Stimulated activated CD4-positive, alpha-beta T cell treated with anti-CD3 and anti-CD28 coated beads, Interleukin-12 subunit alpha, Interleukin-12 subunit beta, amount 100 ng/mL, for 48 hours (primary cell): Measurements from ENCODE around the gene ZNF48.

Experiments
- DNase-seq, 3 donors: peaks; one replicate each; pipeline ENCODE4 v3.0.0-alpha.2; 2020; ENCODE audit warnings: low read depth in 2 of 3, low spot score in 1 of 3

The ZNF48 gene

DNA sequence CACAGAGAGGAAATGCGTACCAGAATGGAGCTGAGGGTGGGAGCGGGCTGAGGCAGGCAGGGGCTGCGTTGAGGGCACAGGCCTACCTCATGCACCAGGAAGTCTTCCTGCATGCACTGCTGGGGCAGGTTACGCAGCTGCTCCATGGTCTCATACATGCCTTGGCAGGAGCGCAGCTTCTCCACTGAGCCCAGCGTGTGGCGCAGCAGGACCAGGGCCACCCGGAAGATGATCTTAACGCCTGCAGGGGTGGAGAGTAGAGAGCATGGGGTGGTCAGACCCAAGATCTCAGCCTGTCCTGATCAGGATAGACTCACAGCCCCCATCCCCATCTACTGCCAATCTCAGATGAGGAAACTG, 36.7 kb upstream of the ZNF48 start:
- DNase-seq: no peak

DNA sequence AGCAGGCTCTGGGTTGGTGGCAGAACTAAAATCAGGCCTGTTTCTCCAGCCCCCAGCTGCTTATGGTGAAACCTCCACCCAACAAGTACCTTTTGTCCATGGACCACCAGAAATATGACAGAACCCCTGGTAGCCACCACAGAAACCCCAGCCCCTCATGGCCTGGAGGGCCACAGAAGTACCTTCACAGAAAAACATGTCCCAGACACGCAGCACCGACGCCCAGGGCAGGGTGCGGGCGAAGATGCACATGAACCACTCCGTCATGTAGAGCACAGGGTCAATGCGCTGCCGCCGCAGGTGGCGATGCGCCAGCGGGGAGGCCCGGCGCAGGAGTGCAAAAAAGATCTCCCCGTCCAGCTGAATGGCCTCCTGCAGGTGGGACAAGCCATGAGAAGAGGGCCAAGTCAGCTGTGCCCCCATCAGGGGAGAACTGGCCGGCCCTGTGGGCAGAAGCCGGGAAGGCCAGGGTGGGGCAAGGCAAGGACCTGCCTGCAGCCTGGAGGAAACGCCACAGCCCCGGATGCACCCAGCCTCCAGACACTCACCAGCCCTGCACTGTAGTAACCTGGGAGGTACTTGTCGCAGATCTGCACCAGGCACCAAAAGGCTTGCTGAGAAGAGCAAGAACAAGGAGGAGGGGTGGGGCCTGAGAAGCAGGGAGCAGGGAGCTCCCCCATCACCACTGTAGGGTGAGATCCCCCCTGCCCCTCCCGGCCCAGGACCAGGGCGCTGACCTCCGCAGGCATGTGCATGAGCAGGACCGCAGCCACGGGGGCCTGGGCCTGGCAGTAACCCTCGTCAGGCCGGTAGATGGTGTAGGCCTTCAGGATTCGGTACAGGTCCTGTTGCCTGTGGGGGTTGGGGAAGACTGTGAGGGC, 36.0 kb upstream of the ZNF48 start:
- DNase-seq: no peak

DNA sequence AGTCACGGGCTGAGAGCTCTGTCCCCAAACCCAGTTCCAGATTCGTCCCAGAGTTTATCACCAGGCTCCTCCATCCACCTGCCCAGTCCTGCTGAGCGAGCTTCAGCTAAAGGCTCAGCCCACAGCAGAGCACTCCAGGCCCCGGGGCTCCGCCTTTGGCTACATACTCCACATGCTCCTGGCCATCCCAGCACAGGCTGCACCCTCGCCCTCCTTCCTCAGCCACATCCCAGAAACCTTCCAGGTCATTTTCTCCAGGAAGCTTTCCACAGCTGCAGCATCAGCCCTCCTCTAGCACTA, 35.4 kb upstream of the ZNF48 start:
- no peak for DNase-seq

DNA sequence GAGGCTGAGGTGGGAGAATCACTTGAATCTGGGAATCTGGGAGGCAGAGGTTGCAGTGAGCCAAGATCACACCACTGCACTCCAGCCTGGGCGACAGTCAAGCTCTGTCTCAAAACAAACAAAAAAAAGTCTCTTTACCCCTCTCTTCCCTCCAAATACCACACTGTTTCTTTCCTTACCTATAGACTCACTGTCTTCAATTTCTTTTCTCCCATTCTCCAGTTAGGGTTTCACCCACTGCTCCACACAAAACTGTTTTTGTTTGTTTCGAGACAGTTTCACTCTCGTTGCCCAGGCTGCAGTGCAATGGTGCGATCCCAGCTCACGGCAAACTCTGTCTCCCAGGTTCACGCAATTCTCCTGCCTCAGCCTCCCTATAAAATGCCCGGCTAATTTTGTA, 34.0 kb upstream of the ZNF48 start:
- DNase-seq: no peak

DNA sequence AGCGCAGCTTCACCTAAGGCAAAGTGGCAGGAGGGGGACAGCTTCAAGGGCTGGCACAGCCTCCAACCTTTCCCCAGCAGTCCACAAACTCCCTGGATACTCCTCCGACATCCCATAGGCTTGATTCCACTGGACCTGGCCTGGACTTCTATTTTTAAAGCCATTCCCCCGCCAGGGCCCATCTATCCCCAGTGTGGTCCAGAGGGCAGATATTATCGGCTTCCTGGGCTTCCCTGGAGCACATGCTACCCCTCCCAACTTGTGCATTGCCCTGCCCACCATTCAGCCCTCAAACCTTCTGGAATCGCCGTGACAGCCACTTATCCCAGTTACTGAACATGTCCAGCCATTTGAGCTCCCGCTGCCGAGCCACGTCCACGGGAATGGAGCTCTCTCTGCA, 30.0 kb upstream of the ZNF48 start:
- no peak for DNase-seq

DNA sequence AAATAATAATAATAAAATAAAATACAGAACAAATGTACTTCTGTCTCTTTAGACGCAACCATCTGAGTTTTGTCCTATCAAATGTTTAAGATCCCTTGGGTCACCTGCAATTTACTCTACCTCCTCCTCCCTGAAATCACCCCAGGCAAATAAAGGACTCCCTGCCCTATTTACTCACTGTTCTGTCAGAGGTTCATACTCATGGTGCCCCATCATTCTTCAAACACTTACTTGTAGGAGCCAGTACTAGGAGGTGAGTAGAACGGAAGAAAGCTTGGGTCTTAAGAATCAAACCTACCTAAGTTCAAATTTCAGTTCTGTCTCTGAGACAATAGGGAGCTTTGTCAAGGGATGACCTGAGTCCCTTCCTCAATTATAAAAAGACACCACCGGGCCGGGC, 28.7 kb upstream of the ZNF48 start:
- DNase-seq: no peak

DNA sequence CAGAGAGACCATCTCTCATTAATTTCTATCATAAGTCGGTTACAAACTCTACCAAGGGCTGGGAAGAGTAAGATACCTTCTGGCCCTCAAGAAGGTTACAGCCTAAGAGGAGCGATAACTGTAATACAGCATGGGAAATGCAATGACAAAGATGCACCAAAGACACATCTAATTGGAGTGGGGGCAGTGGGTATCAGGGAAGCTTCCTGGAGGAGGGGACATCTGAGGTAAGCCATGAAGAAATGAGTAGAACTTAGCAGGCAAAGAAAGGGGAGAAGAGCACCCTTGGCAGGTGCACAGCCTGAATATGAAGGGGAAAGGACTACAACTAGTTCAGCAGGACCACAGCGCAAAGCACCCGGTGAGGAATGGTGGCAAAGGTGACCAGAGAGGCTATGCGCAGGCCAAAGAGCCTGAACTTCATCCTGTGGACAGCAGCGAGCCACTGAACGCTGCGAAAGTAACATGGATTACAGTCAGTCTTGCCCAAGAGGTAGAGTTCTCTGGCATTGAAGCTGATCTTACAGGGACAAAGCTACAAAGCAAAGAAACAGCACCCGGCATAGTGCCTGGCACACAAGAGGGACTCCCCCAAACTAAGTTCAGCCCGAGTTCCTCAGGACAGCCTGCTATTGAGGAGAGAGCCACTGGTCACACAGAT, 27.7 kb upstream of the ZNF48 start:
- no peak for DNase-seq

DNA sequence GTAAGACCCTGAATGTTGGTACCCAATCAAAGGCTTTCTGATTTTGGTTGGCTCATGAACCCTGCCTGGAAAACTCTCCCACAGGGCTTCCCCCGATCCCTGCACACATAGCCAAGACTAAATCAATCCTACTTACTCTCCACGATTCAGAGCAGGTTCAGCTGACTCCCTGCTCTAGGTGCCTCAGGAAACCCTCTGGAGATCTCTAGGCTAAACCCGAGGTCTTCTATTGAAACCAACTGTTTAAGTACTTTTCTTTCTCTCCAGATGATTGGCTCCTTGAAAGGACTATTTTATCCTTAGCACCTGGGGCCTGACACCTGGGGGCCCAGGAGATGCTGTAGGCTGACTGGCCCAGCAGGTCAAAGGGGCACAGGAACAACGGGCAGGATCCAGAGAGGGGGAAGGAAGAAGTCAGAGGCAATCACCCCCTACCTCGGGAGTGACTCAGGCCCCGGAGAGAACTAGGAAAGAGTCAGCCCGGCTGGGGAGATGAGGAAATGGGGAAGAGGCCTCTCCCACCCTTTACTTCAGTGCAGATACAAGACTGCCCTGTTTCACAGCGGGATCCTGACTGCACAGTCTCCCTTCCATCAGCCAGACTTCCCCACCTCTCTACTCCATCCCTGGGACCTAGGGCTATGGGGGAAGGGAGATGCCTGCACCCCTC, 27.0 kb upstream of the ZNF48 start:
- DNase-seq: no peak

DNA sequence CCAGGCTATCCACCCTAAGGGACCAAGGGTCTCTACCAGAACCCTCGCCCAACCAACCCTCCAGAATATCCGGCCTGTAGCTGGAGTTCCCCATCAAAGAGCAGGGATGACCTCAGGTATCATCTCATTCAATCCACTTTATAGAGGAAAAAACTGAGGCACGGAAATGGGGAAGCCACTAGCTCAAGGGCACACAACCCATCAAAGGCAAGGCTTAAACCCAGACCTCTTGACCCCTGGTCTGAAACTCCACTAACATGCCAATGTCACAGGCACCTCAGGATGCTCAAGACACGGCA, 26.5 kb upstream of the ZNF48 start:
- DNase-seq: no peak

DNA sequence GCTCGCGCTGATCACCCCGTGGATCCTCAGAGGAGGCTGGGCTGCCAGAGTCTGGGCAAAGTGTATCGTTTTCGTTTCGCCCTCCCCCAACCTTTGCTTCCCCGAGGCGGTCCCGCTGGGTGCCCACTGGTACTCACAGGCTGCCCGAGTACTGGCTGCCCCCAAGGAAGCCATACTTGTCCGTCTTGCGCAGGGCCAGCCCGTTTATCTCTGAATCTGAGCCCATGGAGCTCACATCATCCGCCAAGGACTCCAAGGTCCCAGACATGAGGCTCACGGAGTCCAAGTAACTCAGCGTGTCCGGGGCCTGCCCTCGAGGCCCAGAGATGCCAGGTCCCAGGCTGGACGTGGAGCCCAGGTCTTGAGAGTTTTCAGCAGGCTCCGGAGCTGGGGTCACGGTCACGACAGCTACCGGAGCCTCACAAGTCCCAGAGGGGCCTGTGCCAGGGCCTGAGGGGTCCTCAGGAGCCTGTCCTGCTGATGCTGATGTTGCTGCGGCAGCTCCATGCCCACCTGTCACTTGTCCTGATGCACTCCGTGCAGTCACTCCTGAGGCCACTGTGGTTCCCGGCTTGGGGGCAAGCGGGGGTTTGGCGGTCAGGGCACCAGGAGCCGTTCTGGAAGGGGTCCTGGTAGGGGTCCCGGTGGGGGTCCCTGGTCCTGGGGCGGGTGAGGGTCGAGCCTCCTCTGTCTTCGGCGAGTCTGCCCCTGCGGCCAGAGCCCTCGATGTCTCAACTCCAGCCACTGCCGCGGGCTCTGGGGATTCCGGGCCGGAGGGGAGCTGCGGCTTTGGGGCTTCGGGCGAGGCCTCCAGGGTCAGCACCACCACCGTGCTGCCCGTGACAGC, 25.9 kb upstream of the ZNF48 start:
- no peak for DNase-seq

DNA sequence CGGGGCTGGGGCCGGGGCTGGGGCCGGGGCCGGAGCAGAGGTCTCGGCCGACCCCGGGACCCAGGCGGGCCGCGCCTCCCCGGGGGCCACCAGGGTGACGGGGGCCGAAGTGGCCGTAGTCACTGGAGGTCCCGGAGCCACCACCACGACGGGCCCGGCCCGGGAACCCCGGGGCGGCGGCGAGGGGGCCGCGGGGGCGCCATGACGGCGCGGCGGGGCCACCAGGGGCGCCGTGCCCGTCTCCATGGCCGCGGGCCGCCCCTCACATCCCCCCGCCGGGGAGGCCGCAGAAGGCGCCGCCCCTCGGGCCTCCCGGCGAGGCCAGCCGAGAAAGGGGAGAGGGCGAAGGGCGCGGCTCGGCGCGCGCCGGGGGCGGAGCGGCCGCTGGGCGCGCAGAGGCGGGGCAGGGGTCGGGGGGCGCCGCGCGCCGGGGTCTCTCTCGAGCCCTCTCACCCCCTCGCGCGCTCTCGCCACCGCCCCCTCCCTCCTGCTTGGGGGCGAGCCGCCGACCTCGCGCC, 25.2 kb upstream of the ZNF48 start:
- no peak for DNase-seq

DNA sequence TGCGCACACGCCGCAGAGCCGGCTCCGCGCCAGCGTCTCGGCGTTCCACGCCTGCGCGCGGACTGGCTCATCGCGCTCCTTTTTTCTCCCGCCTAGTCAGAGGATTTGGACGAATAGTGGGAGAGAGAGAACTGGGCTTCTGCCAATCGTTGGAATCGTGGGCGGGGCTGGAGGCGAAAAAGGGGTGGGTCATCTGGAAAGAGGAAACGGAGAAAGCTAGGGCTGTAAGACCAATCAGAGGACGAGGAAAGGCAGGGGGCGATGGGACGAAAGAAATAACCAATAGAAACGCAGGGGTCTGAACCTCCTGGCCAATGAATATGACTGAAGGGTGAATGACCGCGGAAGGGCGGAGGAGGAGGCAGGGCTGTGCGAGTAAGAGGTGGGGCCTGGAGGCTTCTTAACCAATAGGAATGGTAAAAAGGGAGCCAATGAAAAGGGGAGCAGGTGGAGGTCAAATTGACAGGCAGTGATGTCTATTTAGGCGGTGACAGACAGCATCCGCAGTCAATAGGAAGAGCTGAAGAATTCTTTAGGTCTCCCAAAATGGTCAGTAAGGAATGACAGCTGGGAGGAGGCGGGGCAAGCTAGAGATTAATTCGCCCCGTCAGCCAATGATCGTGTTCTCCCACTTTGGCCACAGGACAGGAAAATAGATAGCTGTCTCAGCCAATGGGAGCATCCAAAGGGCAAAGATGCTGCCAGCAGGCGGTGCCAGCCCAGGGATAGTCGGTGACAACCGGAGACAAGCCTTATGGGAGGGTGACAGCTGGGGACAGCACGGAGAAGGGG, 24.6 kb upstream of the ZNF48 start, which contains the start of gene TBC1D10B:
TSS of gene TBC1D10B (minus strand) at position 39 of the 792 bp plus-strand sequence. CDS start 311 bp downstream, outside the sequence.
- peak; percentile 96 to 99 (median 99) for DNase-seq

DNA sequence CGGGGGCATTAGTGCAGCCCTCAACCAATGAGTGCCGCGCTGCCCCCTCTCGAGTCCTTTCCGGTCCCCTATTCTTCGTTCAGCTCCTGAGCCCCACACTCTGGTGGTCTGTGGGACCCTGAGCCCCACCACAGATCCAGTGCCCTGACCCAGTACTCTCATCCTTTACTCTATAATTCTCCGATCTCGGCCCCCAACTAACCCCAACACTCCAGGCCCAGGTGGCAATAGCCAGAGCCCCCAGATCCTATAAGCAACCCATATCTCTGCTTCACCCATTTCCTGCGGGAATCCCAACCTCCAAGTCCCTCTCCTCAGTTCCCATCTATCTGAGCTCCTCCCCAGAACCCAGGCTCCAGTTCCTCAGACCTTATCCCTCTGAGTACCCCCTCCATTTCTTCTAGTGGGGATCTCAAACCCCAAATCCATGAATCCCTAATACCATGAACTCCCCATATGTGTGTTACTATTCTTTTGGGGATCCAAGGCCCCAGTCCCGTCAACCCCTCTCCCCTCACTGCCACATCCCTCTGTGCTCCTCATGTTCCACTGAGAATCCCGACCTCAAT, 23.9 kb upstream of the ZNF48 start:
- no peak for DNase-seq

DNA sequence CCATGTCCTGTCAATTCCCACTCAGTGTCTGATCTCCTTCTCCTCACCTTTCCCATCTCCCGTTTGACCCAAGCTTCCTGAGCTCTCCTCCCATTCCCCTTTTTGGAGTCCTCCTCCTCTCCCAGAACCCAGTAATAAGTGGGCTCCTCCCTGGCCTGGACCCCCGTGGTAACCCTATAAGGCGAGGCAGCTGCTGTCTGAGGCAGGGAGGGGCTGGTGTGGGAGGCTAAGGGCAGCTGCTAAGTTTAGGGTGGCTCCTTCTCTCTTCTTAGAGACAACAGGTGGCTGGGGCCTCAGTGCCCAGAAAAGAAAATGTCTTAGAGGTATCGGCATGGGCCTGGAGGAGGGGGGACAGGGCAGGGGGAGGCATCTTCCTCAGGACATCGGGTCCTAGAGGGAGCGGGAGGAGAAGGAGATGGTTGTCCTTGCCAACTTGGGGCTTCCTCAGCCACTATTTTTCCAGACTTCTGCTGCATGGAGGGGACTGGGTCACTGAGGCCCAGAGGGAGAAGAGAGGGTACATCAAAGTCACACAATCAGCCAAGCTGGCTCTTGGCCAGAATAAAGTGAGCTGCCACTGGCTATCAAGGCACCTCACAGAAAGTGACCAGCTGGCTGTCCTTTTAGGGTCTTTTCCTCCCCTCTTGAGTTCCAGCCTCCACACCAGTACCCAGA, 23.0 kb upstream of the ZNF48 start:
- no peak for DNase-seq

DNA sequence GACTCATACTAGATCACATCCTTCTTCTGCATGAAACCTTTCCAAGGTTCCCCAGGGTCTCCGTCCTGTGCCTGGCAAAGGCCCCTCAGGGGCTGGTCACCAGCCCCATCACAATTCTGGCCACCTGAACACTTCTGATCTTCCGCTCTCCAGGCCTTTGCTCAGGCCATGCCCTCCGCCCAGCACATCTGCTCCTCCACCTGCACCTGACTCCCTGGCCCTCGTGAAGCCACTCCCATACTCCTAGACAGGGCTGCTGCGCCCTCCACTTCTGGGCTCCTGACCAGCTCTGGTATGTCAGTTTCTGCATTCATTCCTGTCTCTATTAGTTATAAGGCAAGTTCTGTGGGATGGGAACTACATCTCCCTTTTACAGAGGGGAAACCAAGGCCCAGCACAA, 22.5 kb upstream of the ZNF48 start:
- DNase-seq: no peak

DNA sequence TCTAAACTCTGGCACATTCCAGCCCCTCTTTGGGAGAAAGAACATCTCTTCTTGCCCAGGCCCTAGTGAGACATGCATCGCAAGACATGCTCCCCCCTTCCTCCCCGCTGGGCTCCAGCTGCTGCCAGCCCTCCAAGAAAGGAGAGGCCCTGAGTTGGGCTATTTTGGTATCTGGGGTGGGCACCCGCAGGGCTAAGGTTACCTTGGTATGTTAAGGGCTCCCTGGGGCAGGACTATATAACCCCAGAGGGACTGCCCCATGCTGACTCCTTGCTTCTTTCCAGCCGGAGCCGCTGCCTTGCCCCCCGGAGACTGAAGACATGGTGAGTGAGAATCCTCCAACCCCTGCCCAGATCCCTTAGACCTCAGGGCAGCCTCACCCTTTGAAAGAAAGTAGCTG, 20.7 kb upstream of the ZNF48 start, which contains the start of gene MYL11:
TSS of gene MYL11 (plus strand) at position 265 of the 400 bp plus-strand sequence. CDS start at position 321, 56 bp downstream.
- DNase-seq: no peak

DNA sequence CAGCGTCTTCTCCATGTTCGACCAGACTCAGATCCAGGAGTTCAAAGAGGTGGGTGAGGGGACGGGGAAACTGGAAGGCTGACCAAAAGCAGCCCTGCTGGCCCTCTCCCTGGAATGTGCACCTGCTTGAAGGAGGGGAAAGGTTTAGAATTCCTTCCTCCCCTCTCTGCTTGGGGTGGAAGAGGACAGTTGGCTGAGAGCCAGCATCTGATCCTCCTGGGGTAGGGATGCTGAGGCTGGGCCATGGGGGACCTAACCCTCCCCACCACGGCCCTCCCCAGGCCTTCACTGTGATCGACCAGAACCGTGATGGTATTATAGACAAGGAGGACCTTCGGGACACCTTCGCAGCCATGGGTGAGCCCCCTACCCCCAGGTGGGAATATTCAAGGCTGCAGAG, 19.4 kb upstream of the ZNF48 start:
- DNase-seq: no peak

DNA sequence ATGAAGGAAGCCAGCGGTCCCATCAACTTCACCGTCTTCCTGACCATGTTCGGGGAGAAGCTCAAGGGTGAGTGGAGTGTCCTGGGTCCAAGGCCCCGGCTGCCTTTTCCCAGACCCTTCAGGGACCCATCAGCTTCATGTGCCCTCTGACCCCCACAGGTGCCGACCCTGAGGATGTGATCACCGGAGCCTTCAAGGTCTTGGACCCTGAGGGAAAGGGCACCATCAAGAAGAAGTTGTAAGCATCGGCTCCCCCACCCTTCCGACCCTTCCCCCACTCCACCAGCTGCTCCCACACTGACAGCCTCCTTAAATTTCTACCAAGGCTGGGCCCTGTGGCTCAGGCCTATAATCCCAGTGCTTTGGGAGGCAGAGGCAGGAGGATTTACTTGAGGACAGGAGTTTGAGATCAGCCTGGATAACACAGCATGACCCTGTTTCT, 18.7 kb upstream of the ZNF48 start:
- DNase-seq: no peak

DNA sequence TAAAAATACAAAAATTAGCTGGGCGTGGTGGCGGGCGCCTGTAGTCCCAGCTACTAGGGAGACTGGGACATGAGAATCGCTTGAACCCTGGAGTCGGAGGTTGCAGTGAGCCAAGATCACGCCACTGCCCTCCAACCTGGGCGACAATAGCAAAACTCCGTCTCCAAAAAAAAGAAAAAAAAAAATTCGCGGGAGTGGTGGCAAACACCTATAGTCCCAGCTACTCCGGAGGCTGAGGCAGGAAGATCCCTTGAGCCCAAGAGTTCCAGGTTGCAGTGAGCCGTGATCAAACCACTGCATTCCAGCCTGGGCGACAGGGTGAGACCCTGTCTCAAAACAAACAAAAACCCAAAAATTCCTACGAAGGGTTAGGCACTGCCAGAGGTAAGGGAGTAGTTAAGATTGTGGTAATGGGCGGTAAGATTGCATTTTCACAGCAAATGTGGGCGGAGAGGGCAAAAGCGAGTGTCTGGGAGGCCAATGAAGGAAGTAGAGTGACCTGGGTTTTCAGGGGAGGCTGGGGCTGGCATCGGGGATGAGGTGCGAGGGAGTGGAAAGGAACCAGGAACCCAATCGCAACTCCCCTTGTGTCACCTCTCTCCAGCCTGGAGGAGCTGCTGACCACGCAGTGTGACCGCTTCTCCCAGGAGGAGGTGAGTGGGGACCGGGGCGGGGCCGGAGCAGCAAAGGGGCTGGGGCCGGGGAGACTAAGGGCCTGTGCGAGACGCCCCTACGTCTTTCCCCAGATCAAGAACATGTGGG, 18.0 kb upstream of the ZNF48 start:
- no peak for DNase-seq
